H1 (cell line): ENCODE data around the gene SPATA6L. TPM values are rescaled to one million over a fixed set of nuclear protein-coding genes. Genes with fewer than 3 reads are reported as not detected.

ENCODE experiments used
- CTCF ChIA-PET: fragments of 300-600 bp; sonication (Branson Sonifier 250); formaldehyde crosslinking; loops from one replicate; lab custom pipeline; 2021; ENCODE audit not compliant: partially characterized antibody; lab: Charles Lee
- POLR2A ChIA-PET: fragments of 300-600 bp; sonication (Branson Sonifier 250); formaldehyde crosslinking; loops from one replicate; lab custom pipeline; 2021; ENCODE audit warnings: inconsistent platforms; ENCODE audit not compliant: partially characterized antibody; lab: Charles Lee
- DNase-seq, 2 experiments: peaks; one replicate each; pipeline versions ENCODE4 v3.0.0 to v3.0.0-alpha.2; 2010 to 2022; ENCODE audit warnings: low spot score in 2 of 2, low read depth in 1 of 2, mixed read lengths in 1 of 2
- FAIRE-seq: peaks from 2 replicates; lab custom pipeline; 2011; peaks lifted over from hg19 to GRCh38; lab: Jason Lieb, UNC
- H2AFZ ChIP-seq: 2 replicates; pipeline ENCODE4 v1.8.1; 2012; ENCODE audit warnings: low read length, inconsistent platforms
- H2AK5ac ChIP-seq: 2 replicates; pipeline ENCODE4 v1.6.1; 2013; ENCODE audit warnings: low read depth, low read length
- H2BK120ac ChIP-seq: replicated peaks from 2 replicates; pipeline ENCODE3; 2013; ENCODE audit warnings: low read depth, low read length, inconsistent platforms
- H2BK12ac ChIP-seq: 2 replicates; pipeline ENCODE4 v1.6.1; 2013; ENCODE audit warnings: low read depth, low read length
- H2BK15ac ChIP-seq: 2 replicates; pipeline ENCODE4 v1.6.1; 2013; ENCODE audit warnings: low read length
- H2BK20ac ChIP-seq: 2 replicates; pipeline ENCODE4 v1.6.1; 2013; ENCODE audit warnings: low read length
- H2BK5ac ChIP-seq: 2 replicates; pipeline ENCODE4 v1.6.1; 2013; ENCODE audit warnings: low read depth, low read length
- H3K14ac ChIP-seq: 2 replicates; pipeline ENCODE4 v1.6.1; 2013; ENCODE audit warnings: inconsistent platforms; ENCODE audit not compliant: insufficient read length
- H3K18ac ChIP-seq: 2 replicates; pipeline ENCODE4 v1.6.1; 2013; ENCODE audit warnings: low read length; ENCODE audit errors: extremely low read depth
- H3K23ac ChIP-seq: 2 replicates; pipeline ENCODE4 v1.6.1; 2013; ENCODE audit warnings: inconsistent platforms; ENCODE audit not compliant: insufficient read length
- H3K23me2 ChIP-seq: 2 replicates; pipeline ENCODE4 v1.6.1; 2013; ENCODE audit warnings: low read depth, low read length
- H3K27ac ChIP-seq: 2 replicates; pipeline ENCODE4 v1.6.1; 2011; ENCODE audit warnings: low read depth, low read length, inconsistent platforms
- H3K27me3 ChIP-seq, 4 experiments: replicated peaks in 1 of 4; 1 replicate in 1 of 4; 2 replicates in 3 of 4; pipeline versions ENCODE4 v1.6.1 to v1.8.1; 2011 to 2013; ENCODE audit warnings: low read length in 3 of 4, mild to moderate bottlenecking in 3 of 4, inconsistent platforms in 2 of 4, mixed read lengths in 2 of 4, moderate library complexity in 1 of 4; ENCODE audit not compliant: control insufficient read depth in 3 of 4, insufficient read depth in 3 of 4; ENCODE audit errors: extremely low read depth in 1 of 4
- H3K36me3 ChIP-seq, 4 experiments: 2 replicates each; pipeline versions ENCODE4 v1.6.1 to v1.8.1; 2011 to 2013; ENCODE audit warnings: mild to moderate bottlenecking in 4 of 4, low read length in 3 of 4, moderate library complexity in 2 of 4, control low read depth in 1 of 4, inconsistent platforms in 1 of 4; ENCODE audit not compliant: insufficient read depth in 4 of 4, control insufficient read depth in 2 of 4
- H3K4ac ChIP-seq: replicated peaks from 2 replicates; pipeline ENCODE3; 2013; ENCODE audit warnings: low read length, low read depth, mixed read lengths, inconsistent platforms; ENCODE audit not compliant: insufficient read length
- H3K4me1 ChIP-seq, 4 experiments: replicated peaks in 1 of 4; 1 replicate in 1 of 4; 2 replicates in 3 of 4; pipeline versions ENCODE4 v1.6.1 to v1.8.1; 2011 to 2013; ENCODE audit warnings: low read length in 3 of 4, inconsistent platforms in 2 of 4, mixed read lengths in 1 of 4; ENCODE audit not compliant: insufficient read depth in 4 of 4, control insufficient read depth in 3 of 4
- H3K4me2 ChIP-seq, 2 experiments: 2 replicates each; pipeline versions ENCODE4 v1.6.1 to v1.8.1; 2011 to 2013; ENCODE audit warnings: low read depth in 2 of 2, low read length in 2 of 2, control low read depth in 1 of 2, inconsistent platforms in 1 of 2, mild to moderate bottlenecking in 1 of 2; ENCODE audit not compliant: insufficient read depth in 1 of 2
- H3K4me3 ChIP-seq, 4 experiments: fragments of 200-600, 300-600 bp in 1 of 4; sonication (generic), shearing (Covaris generic), sonication (Bioruptor Twin) in 1 of 4; 2 replicates each; pipeline versions ENCODE4 v1.5.1 to v1.8.1; 2011 to 2016; ENCODE audit warnings: low read length in 4 of 4, low read depth in 3 of 4, control low read depth in 2 of 4, inconsistent platforms in 2 of 4, mild to moderate bottlenecking in 2 of 4, mixed read lengths in 1 of 4, moderate library complexity in 1 of 4; ENCODE audit not compliant: insufficient read depth in 2 of 4; ENCODE audit errors: extremely low read depth in 1 of 4
- H3K56ac ChIP-seq: replicated peaks from 2 replicates; pipeline ENCODE3; 2013; ENCODE audit warnings: low read depth, mild to moderate bottlenecking, mixed read lengths, low read length, inconsistent platforms; ENCODE audit not compliant: insufficient read length
- H3K79me1 ChIP-seq: 2 replicates; pipeline ENCODE4 v1.6.1; 2013; ENCODE audit warnings: low read depth, low read length, control low read depth
- H3K79me2 ChIP-seq, 2 experiments: 2 replicates each; pipeline versions ENCODE4 v1.6.1 to v1.8.1; 2012 to 2013; ENCODE audit warnings: low read length in 2 of 2, mild to moderate bottlenecking in 2 of 2, inconsistent platforms in 1 of 2; ENCODE audit not compliant: insufficient read depth in 2 of 2, control insufficient read depth in 1 of 2
- H3K9ac ChIP-seq, 4 experiments: replicated peaks in 1 of 4; 1 replicate in 1 of 4; 2 replicates in 3 of 4; pipeline versions ENCODE4 v1.6.1 to v1.8.1; 2011 to 2013; ENCODE audit warnings: low read depth in 3 of 4, low read length in 3 of 4, control low read depth in 2 of 4, mild to moderate bottlenecking in 2 of 4, moderate library complexity in 2 of 4, inconsistent platforms in 1 of 4; ENCODE audit errors: extremely low read depth in 1 of 4
- H3K9me3 ChIP-seq, 2 experiments: 2 replicates each; pipeline versions ENCODE4 v1.6.1 to v1.8.1; 2012 to 2013; ENCODE audit warnings: mild to moderate bottlenecking in 2 of 2, moderate library complexity in 2 of 2, control low read depth in 1 of 2, inconsistent platforms in 1 of 2, low read depth in 1 of 2, low read length in 1 of 2, mixed read lengths in 1 of 2; ENCODE audit not compliant: insufficient read depth in 2 of 2
- H4K20me1 ChIP-seq, 2 experiments: replicated peaks in 1 of 2; 2 replicates each; pipeline versions ENCODE3 to v1.8.1; 2011 to 2013; ENCODE audit warnings: inconsistent platforms in 2 of 2, low read length in 2 of 2, mild to moderate bottlenecking in 1 of 2; ENCODE audit not compliant: insufficient read depth in 2 of 2, control insufficient read depth in 1 of 2
- H4K5ac ChIP-seq: 2 replicates; pipeline ENCODE4 v1.6.1; 2013; ENCODE audit warnings: low read length, low read depth, mixed read lengths, inconsistent platforms; ENCODE audit not compliant: insufficient read length
- H4K8ac ChIP-seq: 2 replicates; pipeline ENCODE4 v1.8.0; 2013; ENCODE audit warnings: mild to moderate bottlenecking, moderate library complexity, low read length, inconsistent platforms; ENCODE audit not compliant: insufficient read depth; ENCODE audit errors: extremely low read depth
- H4K91ac ChIP-seq: replicated peaks from 2 replicates; pipeline ENCODE3; 2013; ENCODE audit warnings: low read length, mixed read lengths, inconsistent platforms; ENCODE audit not compliant: insufficient read length
- CTBP2 ChIP-seq: IDR thresholded peaks from 2 replicates; pipeline ENCODE4 v1.7.0; 2011; ENCODE audit warnings: borderline replicate concordance, mild to moderate bottlenecking, moderate library complexity, mixed read lengths, low read length; ENCODE audit not compliant: insufficient read depth, insufficient read length
- NANOG ChIP-seq: IDR thresholded peaks from 2 replicates; pipeline ENCODE4 v1.6.1; 2011; ENCODE audit warnings: low read length, low read depth, mild to moderate bottlenecking, inconsistent platforms; ENCODE audit not compliant: insufficient read depth, poor library complexity, severe bottlenecking
- SIN3A ChIP-seq, 2 experiments: IDR thresholded peaks in 1 of 2; conservative IDR thresholded peaks in 1 of 2; 2 replicates each; pipeline ENCODE4 v1.6.1; 2011 to 2012; ENCODE audit warnings: low read length in 2 of 2, improper control_type of control experiment in 1 of 2, low read depth in 1 of 2, mild to moderate bottlenecking in 1 of 2
- SP1 ChIP-seq: IDR thresholded peaks from 2 replicates; pipeline ENCODE4 v1.6.1; 2011; ENCODE audit warnings: low read depth, low read length
- whole genome bisulfite sequencing, 2 experiments: shearing (Covaris generic) in 1 of 2; methylation state at CpG; one replicate each; pipeline versions ENCODE4 v1.1.6 to v1.1.7; 2013 to 2015; ENCODE audit warnings: low lambda C conversion rate in 2 of 2, mixed read lengths in 2 of 2, inconsistent platforms in 1 of 2, low coverage in 1 of 2, missing lambda C conversion rate in 1 of 2; ENCODE audit not compliant: insufficient replicate concordance in 2 of 2, insufficient coverage in 1 of 2, insufficient read length in 1 of 2; ENCODE audit errors: extremely low coverage in 1 of 2, missing lambda C conversion rate in 1 of 2; 5-methylcytosine and 5-hydroxymethylcytosine counted together
- polyA plus RNA-seq, 7 experiments: library from polyadenylated mRNA; depleted of rRNA in 3 of 7; stranded (reverse) in 5 of 7; unstranded in 2 of 7; fragments of >200 nt in 5 of 7; fragments of 200-250 nt in 2 of 7; gene quantifications; 1 replicate in 5 of 7; 2 replicates in 1 of 7; 4 replicates in 1 of 7; pipeline versions ENCODE4 v1.2.1 to v1.2.3, GENCODE V29; 2011 to 2013; ENCODE audit warnings: missing spikeins in 2 of 7, mixed read lengths in 2 of 7
- total RNA-seq: library from RNA; stranded (reverse); fragmentation: NEBNext Ultra II Directional; extraction: Animal tissue kit (Norgen Biotek cat#: 25700); gene quantifications from 2 replicates; pipeline ENCODE4 v1.2.1, GENCODE V29; 2021

The SPATA6L gene
- total and polyA plus RNA-seq, 2 of the 8 experiments (the other 6 are each of a cell fraction or from before 2014, with no cell fraction given) = 0.57 to 1.1 TPM

- no peak overlapping the region for H3K4ac ChIP-seq
- no peak overlapping the region for H2AK5ac ChIP-seq
- H3K23me2 ChIP-seq = no peaks in the 10 kb centered on the region; the same call in 1 of the 2 replicates
- no peak overlapping the region for H3K56ac ChIP-seq
- ChIA-PET POLR2A (interaction anchor here (1.4 kb wide), 1 partner anchor 12 kb away, joined by 3 read pairs; no protein-coding TSS in a partner anchor), CTCF (interaction anchor here (0.9 to 1.5 kb wide), 2 partner anchors 12 to 26 kb away, joined by 4 to 10 read pairs; no protein-coding TSS in a partner anchor)
- H3K27me3 ChIP-seq = no peaks in the 10 kb centered on the region
- H4K5ac ChIP-seq = no peak overlapping the region
- no peaks in the 10 kb centered on the region for H3K36me3 ChIP-seq
- H2BK120ac ChIP-seq = no peak overlapping the region
- H3K9me3 ChIP-seq = no peaks in the 10 kb centered on the region
- H2BK15ac ChIP-seq = no peak overlapping the region
- no peak for DNase-seq
- no peak overlapping the region for H3K14ac ChIP-seq
- H4K91ac ChIP-seq = no peak overlapping the region
- H2BK20ac ChIP-seq = no peak overlapping the region
- no peak overlapping the region for H3K4me2 ChIP-seq
- TF ChIP-seq SIN3A (conservative IDR thresholded peaks at IDR 0.05 in 1 of 2, IDR thresholded peaks at IDR 0.05 in 1 of 2; ENCODE audit: low read depth in 1 of 2, low read length in 2 of 2) (no peak), SP1 (no peak), CTBP2 (no peak), NANOG (no peak)
- no peak for FAIRE-seq
- no peak overlapping the region for H3K9ac ChIP-seq
- no peaks in the 10 kb centered on the region for H3K79me2 ChIP-seq
- H3K4me1 ChIP-seq = no peaks in the 10 kb centered on the region; a peak in 2 of 7 replicates
- H3K27ac ChIP-seq = no peak overlapping the region
- no peak overlapping the region for H3K23ac ChIP-seq
- H2BK12ac ChIP-seq = no peak overlapping the region
- H4K8ac ChIP-seq = no peak overlapping the region
- no peaks in the 10 kb centered on the region for H3K79me1 ChIP-seq
- H4K20me1 ChIP-seq = peaks cover 0 to 2% of the 10 kb centered on the region in 2 experiments
- no peak overlapping the region for H2BK5ac ChIP-seq
- H3K4me3 ChIP-seq = no peak overlapping the region
- H3K18ac ChIP-seq = no peak overlapping the region
- 94% methylated on average over 8 of the region's 8 CpGs; no CpG with 5 or more reads in 1 of the 2 experiments for WGBS, 2 experiments
- no peak overlapping the region for H2AFZ ChIP-seq
Measured at GRCh38 chr9:4575997-4576396, 90.3 kb downstream of the SPATA6L start.
